Measurements from ENCODE around the gene INCA1. TPM values are rescaled to one million over a fixed set of nuclear protein-coding genes. Genes with fewer than 3 reads are reported as not detected.

Gene INCA1
- total RNA-seq, 1 experiment from 2014 or later: 1.3 TPM

DNA sequence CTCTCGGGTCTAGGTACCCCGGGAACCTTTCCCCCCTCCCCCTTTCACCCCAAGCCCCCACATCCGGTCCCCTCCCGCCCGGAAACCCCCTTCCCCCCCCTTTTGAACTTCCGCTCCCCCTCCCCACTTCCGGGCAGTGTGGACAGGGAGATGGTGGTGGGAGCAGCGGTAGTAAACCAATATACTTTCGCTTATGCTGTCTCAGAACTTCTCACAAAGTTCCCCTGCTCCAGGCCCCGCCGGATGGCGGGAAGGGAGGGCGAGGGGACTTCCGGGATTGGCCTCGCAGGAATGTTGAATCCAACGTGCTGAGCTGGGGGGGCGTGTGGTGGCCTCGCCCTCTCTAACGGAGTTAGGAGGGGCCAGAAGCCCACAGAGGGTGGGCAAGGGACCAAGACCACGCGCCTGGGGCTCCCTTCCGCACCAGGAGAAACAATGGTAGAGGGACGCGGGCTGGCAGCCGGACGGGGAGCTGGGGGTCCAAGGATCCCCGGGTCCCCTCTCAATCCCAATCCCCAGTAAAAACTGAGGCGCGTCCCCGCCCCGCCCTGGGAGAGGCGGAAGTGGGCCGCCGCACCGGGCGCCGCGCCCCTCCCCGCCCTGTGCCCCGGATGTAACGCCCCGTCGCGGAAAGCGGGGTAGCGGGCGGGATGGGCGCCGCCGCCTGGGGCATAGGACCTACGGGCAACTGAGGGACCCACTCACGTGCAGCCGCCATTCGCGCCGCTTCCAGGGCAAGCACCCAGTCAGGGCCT is 49.7 kb downstream of the INCA1 start:
- no peak overlapping the region for H2BK20ac ChIP-seq (ENCODE audit: low read depth, low read length, poor library complexity, severe bottlenecking)
- peak overlapping the region; percentile 94 for H3K9ac ChIP-seq (ENCODE audit: extremely low read depth, insufficient read length, low read length)
- H3K18ac ChIP-seq (ENCODE audit: insufficient read length, low read depth, low read length): peak overlapping the region; percentile 85
- Mint-ChIP-seq H3K27me3 (ENCODE audit: low read depth) (peaks cover 5% of the 10 kb centered on the region), H3K4me1 (peaks cover 37 to 38% of the 10 kb centered on the region in 2 experiments), H3K9me3 (peaks cover 0 to 2% of the 10 kb centered on the region in 2 experiments; a peak in 2 of 5 replicates), H3K27ac (peak overlapping the region; percentile 94 to 96 (median 96); a peak in 6 of 7 replicates), H3K4me3 (peak overlapping the region; percentile 95 to 100), H3K36me3 (ENCODE audit: insufficient read depth in 1 of 3, low read depth in 3 of 3) (peaks cover 27 to 49% (median 40%) of the 10 kb centered on the region in 3 experiments)
- H3K27me3 ChIP-seq (ENCODE audit: insufficient read depth, low read length): no peaks in the 10 kb centered on the region
- no peak overlapping the region for H2AFZ ChIP-seq (ENCODE audit: low read length)
- WGBS (ENCODE audit: extremely low coverage, insufficient read length, low lambda C conversion rate): no CpG with 5 or more reads among the region's 56 CpGs
- H3K56ac ChIP-seq (ENCODE audit: insufficient read length, low read depth, low read length): no peak overlapping the region
- H4K8ac ChIP-seq (replicated peaks; ENCODE audit: insufficient read length, low read depth, low read length): no peak overlapping the region
- no peak overlapping the region for H4K5ac ChIP-seq (ENCODE audit: insufficient read length, low read depth, low read length)
- no peaks in the 10 kb centered on the region for H3K9me3 ChIP-seq (ENCODE audit: control insufficient read depth, low read depth, low read length)
- H3K4me1 ChIP-seq (ENCODE audit: insufficient read depth, low read length): peaks cover 4% of the 10 kb centered on the region; the same call in 1 of the 2 replicates
- no peak overlapping the region for H2AK5ac ChIP-seq (ENCODE audit: insufficient read length, low read length)
- TF ChIP-seq, protein P1, sequence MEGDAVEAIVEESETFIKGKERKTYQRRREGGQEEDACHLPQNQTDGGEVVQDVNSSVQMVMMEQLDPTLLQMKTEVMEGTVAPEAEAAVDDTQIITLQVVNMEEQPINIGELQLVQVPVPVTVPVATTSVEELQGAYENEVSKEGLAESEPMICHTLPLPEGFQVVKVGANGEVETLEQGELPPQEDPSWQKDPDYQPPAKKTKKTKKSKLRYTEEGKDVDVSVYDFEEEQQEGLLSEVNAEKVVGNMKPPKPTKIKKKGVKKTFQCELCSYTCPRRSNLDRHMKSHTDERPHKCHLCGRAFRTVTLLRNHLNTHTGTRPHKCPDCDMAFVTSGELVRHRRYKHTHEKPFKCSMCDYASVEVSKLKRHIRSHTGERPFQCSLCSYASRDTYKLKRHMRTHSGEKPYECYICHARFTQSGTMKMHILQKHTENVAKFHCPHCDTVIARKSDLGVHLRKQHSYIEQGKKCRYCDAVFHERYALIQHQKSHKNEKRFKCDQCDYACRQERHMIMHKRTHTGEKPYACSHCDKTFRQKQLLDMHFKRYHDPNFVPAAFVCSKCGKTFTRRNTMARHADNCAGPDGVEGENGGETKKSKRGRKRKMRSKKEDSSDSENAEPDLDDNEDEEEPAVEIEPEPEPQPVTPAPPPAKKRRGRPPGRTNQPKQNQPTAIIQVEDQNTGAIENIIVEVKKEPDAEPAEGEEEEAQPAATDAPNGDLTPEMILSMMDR (conservative IDR thresholded peaks at IDR 0.05): no peak
- H3T11ph ChIP-seq (ENCODE audit: low read length): no peak overlapping the region
- peak overlapping the region; percentile 32 for H3K27ac ChIP-seq (ENCODE audit: insufficient read length, low read depth, low read length)
- H3K79me1 ChIP-seq (ENCODE audit: insufficient read depth, low read depth, low read length, poor library complexity, severe bottlenecking): peaks cover 4% of the 10 kb centered on the region
- no peak overlapping the region for H2BK15ac ChIP-seq (ENCODE audit: low read depth, low read length)
- no peak overlapping the region for H2BK12ac ChIP-seq (ENCODE audit: insufficient read length, low read depth, low read length)
- peaks cover 23% of the 10 kb centered on the region for H3K23me2 ChIP-seq (ENCODE audit: insufficient read length, low read depth, low read length, poor library complexity, severe bottlenecking)
- H3K4ac ChIP-seq (ENCODE audit: low read depth, low read length): no peak overlapping the region
- H4K91ac ChIP-seq (ENCODE audit: insufficient read length, low read depth, low read length): no peak overlapping the region
- H2BK120ac ChIP-seq (ENCODE audit: low read depth, low read length, poor library complexity, severe bottlenecking): no peak overlapping the region
- peak overlapping the region; percentile 72 for H3K4me2 ChIP-seq (ENCODE audit: insufficient read depth, insufficient read length, low read length)
- no peaks in the 10 kb centered on the region for H4K20me1 ChIP-seq (ENCODE audit: control insufficient read depth, insufficient read depth, insufficient read length)
- H3K14ac ChIP-seq (ENCODE audit: insufficient read depth, low read length): peak overlapping the region; percentile 96
- H3K23ac ChIP-seq (ENCODE audit: insufficient read length, low read depth, low read length): no peak overlapping the region
- DNase-seq: peak; percentile 72
- no peak overlapping the region for H2BK5ac ChIP-seq (ENCODE audit: insufficient read length, low read length)
- H3K79me2 ChIP-seq (ENCODE audit: insufficient read depth, low read length): peaks cover 13% of the 10 kb centered on the region; the same call in 1 of the 2 replicates

All from H9 (cell line).